NK-92 (cell line): ENCODE results near the gene SDF4.
"Not testable (repeated sequence)": the region's sequence is repeated elsewhere in the genome, so short reads cannot be mapped to it uniquely, and the experiment has no call there.

ENCODE experiments used
- DNase-seq: peaks from one replicate; lab custom pipeline; 2025; ENCODE audit not compliant: unreplicated experiment; lab: John Stamatoyannopoulos, UW

Gene SDF4

DNA sequence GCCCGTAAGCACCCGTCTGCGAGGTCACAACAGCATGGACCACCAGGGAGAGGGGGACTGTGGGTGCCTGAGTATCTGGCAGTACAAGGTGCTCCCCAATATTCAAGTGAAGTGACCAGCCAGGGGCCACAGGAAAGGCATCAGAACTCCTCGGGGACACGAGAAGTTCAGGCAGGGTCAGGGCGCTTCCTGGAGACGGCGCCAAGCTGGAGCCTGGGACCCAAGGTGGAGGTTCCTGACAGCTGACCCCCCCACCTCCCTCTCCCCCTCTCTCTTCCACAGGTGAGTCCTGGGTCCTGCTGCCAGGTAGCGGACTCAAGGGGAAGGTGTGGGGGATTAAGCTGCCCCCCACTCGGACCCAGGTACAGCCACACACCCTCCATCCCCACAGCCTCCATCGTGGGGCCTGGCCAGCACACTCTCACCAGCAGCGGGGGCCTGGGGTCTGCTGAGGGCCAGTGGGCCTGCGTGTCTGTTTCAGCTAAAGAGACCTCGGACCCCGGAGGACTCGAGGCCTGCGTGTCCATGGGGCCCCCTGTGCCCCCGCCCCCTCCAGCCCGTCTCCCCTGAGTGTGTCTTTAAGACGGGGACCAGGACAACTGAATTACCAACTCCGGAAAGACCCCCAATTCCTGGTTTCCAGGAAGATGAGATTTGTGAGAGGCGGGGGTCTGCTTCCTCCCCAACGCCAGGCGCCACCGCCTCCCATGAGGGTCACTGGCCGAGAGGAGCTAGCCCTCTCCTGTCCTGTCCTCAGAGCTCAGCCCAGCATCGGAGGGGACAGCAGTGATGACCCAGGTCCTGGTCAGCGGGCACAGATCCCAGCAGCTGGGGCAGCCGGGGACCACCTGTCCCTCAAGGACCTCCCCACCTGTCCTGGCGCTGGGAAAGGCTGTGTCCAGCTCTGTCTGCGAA is 31.6 kb downstream of the SDF4 start:
- DNase-seq = no peak

GRCh38 chr1:1199141-1199960 is 32.5 kb downstream of the SDF4 start:
- DNase-seq = no peak

GRCh38 chr1:1198423-1199140 is 33.2 kb downstream of the SDF4 start:
- no peak for DNase-seq

DNA sequence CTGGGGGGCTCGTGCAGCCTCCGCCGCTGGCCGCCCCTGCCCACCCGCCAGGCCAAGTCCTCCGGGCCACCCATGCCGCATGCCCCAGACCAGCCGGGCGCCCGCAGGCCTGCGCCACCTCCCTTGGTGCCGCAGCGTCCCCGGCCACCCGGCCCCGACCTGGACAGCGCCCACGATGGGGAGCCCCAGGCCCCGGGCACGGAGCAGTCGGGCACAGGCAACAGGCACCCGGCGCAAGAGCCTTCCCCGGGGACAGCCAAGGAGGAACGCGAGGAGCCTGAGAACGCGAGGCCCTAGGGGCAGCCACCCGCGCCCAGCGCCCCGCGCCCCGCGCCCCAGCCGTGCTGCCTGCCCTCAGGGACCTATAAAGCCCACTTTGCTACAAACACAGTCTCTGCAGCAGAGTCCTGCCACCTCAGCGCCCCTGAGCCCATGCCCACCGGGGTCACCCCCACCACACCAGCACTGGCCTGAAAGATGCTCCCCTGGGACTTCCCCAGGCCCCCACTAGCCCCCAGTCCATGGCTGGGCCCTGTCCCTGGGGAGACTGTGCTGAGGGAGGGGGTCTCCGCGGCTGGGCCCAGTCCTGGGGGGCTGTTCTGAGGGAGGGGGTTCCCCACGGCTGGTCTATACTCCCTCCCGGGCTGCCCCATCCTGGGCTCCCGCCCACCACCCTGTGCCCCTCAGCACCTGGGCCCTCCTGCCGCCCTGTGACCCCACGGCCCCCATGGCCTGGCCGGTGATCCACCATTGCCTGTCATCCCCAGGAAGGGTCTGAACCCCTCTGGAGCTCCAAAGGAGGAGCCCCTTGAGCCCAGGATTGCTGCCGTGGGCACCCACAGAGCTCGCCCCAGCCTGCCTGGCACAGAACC is 34.0 kb downstream of the SDF4 start:
- no peak for DNase-seq

- DNase-seq = no peak
Observed at GRCh38 chr1:1197188-1197500, 34.7 kb downstream of the SDF4 start.

DNA sequence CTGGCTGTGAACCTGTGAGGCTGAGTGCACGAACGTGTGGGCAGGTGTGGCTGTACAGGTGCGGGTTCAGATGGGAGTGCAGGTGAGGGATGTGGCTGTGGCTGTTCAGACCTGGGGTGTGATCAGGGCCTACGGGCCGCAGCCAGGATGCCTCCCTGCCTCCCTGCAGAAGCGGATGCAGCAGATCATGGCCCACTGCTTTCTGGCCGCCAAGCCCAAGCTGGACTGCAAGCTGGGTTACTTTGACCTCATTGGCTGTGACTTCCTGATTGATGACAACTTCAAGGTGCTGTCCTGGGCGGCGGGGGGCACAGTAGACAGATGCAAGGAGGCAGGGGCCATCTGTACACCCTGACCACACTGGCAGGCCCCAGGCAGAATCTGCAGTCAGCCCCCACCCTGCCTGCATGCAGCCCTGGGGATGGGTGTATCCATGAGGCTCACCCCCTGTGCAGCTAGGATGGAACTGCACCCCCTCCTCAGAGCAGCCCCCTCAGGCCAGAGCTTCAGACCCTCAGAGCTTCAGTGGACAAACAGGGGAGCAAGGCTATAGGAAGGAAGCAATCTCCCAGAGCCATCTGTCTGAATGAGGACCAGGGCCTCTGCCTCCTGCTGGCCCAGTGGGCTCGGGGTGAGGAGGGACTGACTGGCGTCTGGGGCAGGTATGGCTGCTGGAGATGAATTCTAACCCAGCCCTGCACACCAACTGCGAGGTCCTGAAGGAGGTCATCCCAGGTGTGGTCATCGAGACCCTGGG is 35.2 kb downstream of the SDF4 start:
- no peak for DNase-seq

DNA sequence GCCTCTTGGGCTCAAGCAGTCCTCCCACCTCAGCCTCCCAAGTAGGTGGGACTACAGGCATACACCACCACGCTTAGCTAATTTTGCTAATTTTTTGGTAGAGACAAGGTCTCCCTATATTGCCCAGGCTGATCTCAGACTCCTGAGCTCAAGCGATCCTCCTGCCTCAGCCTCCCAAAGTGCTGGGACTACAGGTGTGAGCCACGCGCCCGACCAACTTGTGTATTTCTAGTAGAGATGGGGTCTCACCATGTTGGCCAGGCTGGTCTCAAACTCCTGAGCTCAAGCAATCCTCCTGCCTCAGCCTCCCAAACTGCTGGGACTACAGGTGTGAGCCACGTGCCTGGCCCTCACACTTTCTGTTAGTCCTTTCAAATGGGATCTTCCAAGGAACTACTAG is 36.1 kb downstream of the SDF4 start:
- not testable (repeated sequence) for DNase-seq

GRCh38 chr1:1194723-1195122 is 37.1 kb downstream of the SDF4 start:
- DNase-seq = no peak

GRCh38 chr1:1191734-1192133 is 40.1 kb downstream of the SDF4 start:
- DNase-seq = no peak

GRCh38 chr1:1189111-1189510 is 42.7 kb downstream of the SDF4 start:
- DNase-seq = no peak

DNA sequence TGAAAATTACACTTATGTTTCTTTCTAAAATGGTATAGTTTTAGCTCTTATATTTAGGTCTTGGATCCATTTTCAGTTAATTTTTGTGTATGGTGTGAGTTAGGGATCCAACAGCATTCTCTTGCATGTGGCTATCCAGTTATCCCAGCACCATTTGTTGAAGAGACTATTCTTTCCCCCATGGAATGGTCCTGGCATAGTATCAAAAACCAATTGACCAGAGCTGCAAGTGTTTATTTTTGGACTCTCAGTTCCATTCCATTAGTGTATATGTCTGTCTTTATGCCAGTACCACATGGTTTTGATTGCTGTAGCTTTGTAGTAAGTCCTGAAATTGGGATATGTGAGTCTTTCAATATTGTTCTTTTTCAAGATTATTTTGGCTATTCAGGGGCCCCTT is 43.9 kb downstream of the SDF4 start:
- no peak for DNase-seq

DNA sequence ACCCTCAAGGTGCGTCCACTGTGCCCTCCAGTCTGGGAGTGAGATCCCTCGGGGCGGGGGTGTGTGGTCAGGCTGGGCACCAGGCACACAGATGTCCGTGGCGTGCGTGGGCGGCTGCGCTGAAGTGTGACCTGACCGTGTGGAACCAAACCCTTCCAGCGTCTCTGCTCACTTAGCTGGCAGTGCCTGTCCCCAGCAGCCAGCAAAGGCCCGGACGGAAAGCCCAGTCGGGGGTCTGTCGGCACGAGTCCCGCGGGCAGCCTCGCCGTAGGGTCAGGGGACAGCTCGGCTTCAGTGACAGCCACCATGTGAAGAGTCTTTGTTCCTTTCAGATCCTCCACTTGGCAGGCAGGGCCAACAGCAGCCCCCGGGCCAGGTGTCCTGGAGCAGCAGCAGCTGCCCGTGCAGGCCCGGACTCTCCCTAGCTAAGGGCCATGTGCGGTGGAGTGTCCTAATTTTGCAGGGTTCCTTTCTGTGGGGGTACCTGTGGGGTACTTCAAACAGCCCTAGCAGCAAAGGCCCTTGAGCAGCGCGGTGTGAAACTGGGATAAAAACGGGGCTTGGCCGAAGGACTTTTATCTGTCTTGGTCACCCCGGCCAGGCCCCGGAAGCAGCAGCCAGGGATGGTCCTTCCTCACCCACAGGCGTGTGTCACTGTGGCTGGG is 46.6 kb downstream of the SDF4 start:
- DNase-seq = no peak

- DNase-seq = no peak
Observed at GRCh38 chr1:1183833-1184775, 47.7 kb downstream of the SDF4 start.

GRCh38 chr1:1183221-1183747 is 48.5 kb downstream of the SDF4 start:
- DNase-seq = no peak

DNA sequence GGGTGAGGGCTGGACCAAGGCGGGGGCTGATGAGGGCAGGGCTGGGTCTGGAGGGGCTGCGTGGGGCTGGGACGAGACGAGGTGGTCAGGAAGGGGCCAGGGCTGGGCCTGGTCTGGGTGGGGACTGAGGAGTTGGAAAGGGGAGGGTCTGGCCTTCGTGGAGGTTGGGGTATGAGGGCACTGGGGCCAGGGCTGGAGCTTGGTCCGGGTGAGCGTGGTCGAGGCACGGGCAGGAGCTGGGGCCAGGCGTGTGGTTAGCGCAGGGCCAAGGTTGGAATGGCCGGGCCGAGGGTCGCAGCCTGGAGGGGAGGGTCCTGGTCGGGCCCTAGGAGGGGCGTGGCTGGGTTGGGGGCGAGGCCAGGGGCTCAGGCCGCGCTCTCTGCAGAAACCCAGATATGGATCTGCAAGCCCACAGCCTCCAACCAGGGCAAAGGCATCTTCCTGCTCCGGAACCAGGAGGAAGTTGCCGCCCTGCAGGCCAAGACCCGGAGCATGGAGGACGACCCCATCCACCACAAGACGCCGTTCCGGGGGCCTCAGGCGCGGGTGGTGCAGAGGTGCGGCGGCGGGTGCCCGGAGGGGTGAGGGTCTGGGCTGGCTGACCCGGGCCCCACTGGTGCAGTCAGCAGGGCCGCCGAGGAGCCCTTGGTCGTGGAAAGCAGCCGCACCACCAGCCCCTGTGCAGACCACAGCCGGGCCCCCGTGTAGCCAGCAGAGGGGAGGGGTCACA is 49.1 kb downstream of the SDF4 start:
- no peak for DNase-seq

DNA sequence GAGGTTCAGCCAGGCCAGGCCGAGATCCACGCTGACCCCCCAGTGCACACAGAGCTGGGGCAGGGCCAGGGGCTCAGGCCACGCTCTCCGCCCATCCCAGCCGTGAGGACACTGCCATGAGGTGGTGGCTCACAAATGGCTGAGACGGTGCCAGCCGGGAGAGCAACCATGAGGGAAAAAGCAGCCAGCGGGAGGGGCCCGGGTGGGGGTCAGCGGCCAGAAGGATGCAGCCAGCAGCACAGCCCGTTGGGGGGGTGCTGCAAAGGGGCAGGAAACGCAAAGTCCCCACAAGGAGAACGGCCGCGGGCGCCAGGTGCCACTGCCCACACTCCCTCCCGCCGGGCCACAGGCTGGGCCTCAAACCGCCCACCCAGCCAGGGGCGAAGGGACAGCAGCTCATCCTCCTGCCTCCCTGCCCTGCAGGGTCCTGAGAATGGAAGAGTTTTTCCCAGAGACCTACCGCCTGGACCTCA is 49.8 kb downstream of the SDF4 start:
- DNase-seq = no peak
